MCF 10A (cell line): ENCODE measurements around the gene CPSF4L. TPM values are rescaled to one million over a fixed set of nuclear protein-coding genes. Genes with fewer than 3 reads are reported as not detected.

ENCODE experiments used
- BruUV-seq: library from RNA; stranded (reverse); fragments of 400-500 nt; replicated peaks from 2 replicates; lab custom pipeline; 2021; lab: Mats Ljungman, UMichigan
- CTCF ChIA-PET: fragments of 300-600 bp; sonication (Branson Sonifier 250); formaldehyde crosslinking; extraction: SDS; loops from one replicate; lab custom pipeline; 2021; ENCODE audit warnings: antibody characterized with exemption, inconsistent platforms; lab: Yijun Ruan, JAX
- POLR2A ChIA-PET: fragments of 300-600, 350-650 bp; sonication (Branson Sonifier 250); formaldehyde crosslinking; extraction: SDS; loops from one replicate; lab custom pipeline; 2020; ENCODE audit warnings: antibody characterized with exemption, inconsistent platforms; lab: Yijun Ruan, JAX
- DNase-seq: peaks from one replicate; pipeline ENCODE4 v3.0.0-alpha.2; 2018; ENCODE audit not compliant: unreplicated experiment
- H3K27ac Mint-ChIP-seq: one replicate; pipeline ENCODE4 v1.8.0; 2022; ENCODE audit warnings: mild to moderate bottlenecking, low read depth, mixed read lengths; ENCODE audit not compliant: unreplicated experiment
- H3K27me3 Mint-ChIP-seq: one replicate; pipeline ENCODE4 v1.8.0; 2022; ENCODE audit warnings: mixed read lengths; ENCODE audit not compliant: insufficient read depth, unreplicated experiment
- H3K36me3 Mint-ChIP-seq: one replicate; pipeline ENCODE4 v1.8.0; 2022; ENCODE audit warnings: mild to moderate bottlenecking, moderate library complexity, mixed read lengths; ENCODE audit not compliant: insufficient read depth, unreplicated experiment
- H3K4me1 Mint-ChIP-seq: one replicate; pipeline ENCODE4 v1.8.0; 2022; ENCODE audit warnings: mixed read lengths; ENCODE audit not compliant: insufficient read depth, unreplicated experiment
- H3K4me3 Mint-ChIP-seq: one replicate; pipeline ENCODE4 v1.8.0; 2022; ENCODE audit warnings: mild to moderate bottlenecking, moderate library complexity, mixed read lengths; ENCODE audit not compliant: unreplicated experiment
- H3K9me3 Mint-ChIP-seq: one replicate; pipeline ENCODE4 v1.8.0; 2022; ENCODE audit warnings: mixed read lengths; ENCODE audit not compliant: unreplicated experiment
- intact Hi-C: fragments of 100-400 bp; cut with micrococcal nuclease; formaldehyde crosslinking; loops from 2 replicates; pipeline ENCODE4 v1.14.1; 2022
- total RNA-seq: library from RNA; stranded (reverse); gene quantifications from 2 replicates; pipeline ENCODE4 v1.2.3, GENCODE V29; 2022
- TF ChIP-seq, protein P1 (sequence below): fragments of 200-600 bp; IDR thresholded peaks from one replicate; pipeline ENCODE4 v1.8.0; 2022; ENCODE audit warnings: antibody characterized with exemption, mild to moderate bottlenecking; ENCODE audit not compliant: unreplicated experiment

Gene CPSF4L
- total RNA-seq, 1 experiment from 2014 or later = not detected

DNA sequence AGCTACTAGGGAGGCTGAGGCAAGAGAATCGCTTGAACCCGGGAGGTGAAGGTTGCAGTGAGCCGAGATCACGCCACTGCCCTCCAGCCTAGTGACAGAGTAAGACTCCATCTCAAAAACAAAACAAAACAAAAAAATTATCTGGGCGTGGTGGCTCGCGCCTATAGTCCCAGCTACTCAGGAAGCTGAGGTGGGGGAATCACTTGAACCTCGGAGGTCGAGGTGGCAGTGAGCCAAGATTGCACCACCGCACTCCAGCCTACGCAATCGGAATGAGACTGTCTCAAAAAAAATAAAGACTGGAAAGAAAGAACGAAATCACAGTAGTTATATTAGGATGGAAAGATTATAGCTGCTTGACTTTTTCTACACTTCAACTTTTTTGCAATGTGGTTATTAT is 49.9 kb downstream of the CPSF4L start:
- no peak for DNase-seq
- TF ChIP-seq, protein P1, sequence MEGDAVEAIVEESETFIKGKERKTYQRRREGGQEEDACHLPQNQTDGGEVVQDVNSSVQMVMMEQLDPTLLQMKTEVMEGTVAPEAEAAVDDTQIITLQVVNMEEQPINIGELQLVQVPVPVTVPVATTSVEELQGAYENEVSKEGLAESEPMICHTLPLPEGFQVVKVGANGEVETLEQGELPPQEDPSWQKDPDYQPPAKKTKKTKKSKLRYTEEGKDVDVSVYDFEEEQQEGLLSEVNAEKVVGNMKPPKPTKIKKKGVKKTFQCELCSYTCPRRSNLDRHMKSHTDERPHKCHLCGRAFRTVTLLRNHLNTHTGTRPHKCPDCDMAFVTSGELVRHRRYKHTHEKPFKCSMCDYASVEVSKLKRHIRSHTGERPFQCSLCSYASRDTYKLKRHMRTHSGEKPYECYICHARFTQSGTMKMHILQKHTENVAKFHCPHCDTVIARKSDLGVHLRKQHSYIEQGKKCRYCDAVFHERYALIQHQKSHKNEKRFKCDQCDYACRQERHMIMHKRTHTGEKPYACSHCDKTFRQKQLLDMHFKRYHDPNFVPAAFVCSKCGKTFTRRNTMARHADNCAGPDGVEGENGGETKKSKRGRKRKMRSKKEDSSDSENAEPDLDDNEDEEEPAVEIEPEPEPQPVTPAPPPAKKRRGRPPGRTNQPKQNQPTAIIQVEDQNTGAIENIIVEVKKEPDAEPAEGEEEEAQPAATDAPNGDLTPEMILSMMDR = no peak
- peaks cover 63% of the 10 kb centered on the region for H3K36me3 Mint-ChIP-seq
- H3K4me1 Mint-ChIP-seq = peaks cover 13% of the 10 kb centered on the region
- H3K9me3 Mint-ChIP-seq = no peaks in the 10 kb centered on the region
- no peak overlapping the region for H3K27ac Mint-ChIP-seq
- no TSS peak for BruUV-seq
- H3K4me3 Mint-ChIP-seq = no peak overlapping the region
- POLR2A ChIA-PET = interaction anchor here (1.9 kb wide), 1 partner anchor 20 kb away, joined by 10 read pairs; a partner anchor contains a TSS
- H3K27me3 Mint-ChIP-seq = no peaks in the 10 kb centered on the region
- intact Hi-C loops = no loop called here
- CTCF ChIA-PET = interaction anchor here (0.7 kb wide), 1 partner anchor 15 kb away, joined by 4 read pairs; no protein-coding TSS in a partner anchor

DNA sequence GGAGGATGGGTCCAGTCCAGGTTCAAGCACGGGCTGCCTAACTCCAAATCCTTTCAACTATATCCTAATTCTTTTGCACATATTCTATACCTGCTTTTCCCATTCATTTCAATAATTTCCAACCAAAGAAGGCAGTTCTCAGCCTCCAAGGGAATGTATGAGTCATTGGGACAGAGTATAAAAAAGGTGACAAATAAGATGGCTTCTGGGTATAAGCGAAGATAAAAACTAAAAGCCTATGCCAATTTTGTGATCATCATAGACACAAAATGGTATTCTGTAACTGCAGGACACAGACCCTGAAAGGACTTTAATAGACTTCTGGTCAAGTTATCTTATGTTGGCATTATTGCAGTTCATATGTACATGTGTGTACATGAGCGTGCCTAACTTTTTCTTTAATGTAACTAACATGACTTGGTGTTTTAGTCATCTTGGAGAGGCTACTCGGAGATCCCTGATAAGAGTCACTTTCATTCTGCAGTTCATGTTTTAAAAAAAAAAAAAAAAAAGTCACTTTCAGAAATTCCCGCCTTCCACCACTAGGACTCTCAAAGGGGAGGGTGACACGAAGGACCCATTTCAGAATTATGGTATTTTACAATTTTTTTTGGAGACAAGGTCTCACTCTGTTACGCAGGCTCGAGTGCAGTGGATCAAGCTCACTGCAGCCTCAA is 51.5 kb downstream of the CPSF4L start:
- H3K27ac Mint-ChIP-seq = no peak overlapping the region
- H3K4me3 Mint-ChIP-seq = no peak overlapping the region
- peaks cover 67% of the 10 kb centered on the region for H3K36me3 Mint-ChIP-seq
- H3K4me1 Mint-ChIP-seq = no peaks in the 10 kb centered on the region
- no peak for DNase-seq
- TF ChIP-seq, protein P1 = no peak
- ChIA-PET POLR2A (interaction anchor here (0.9 to 2.7 kb wide), 2 partner anchors 19 to 22 kb away, joined by 3 to 9 read pairs; a partner anchor contains a TSS), CTCF (interaction anchor here (0.6 to 1.2 kb wide), 6 partner anchors 10 to 1250 kb away, joined by 3 to 4 read pairs (median 3); no protein-coding TSS in a partner anchor)
- no TSS peak for BruUV-seq
- H3K9me3 Mint-ChIP-seq = no peaks in the 10 kb centered on the region
- intact Hi-C loops = no loop called here
- H3K27me3 Mint-ChIP-seq = no peaks in the 10 kb centered on the region

DNA sequence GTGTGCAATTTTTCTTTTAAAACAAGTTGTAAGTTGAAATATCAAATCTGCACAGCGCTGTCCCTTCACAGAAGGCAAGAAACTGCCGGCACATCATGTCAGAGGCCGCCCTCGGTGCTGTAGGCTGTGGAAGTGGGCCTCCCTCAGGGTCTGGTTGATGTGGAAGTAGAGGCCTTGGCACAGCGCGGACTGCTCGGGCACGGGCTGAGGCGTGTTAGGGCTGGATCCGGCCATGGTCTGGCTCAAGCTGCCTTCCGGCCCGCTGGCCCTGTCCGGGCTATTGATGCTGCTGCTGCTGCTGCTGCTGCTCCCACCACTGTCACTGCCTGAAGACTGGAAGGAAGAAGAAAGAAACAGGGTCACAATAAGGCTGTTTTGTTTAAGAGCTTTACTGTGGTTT is 52.2 kb downstream of the CPSF4L start:
- no TSS peak for BruUV-seq
- ChIA-PET CTCF (interaction anchor here (0.6 kb wide), 1 partner anchor 19 kb away, joined by 3 read pairs; no protein-coding TSS in a partner anchor), POLR2A (interaction anchor here (0.9 to 2.7 kb wide), 2 partner anchors 20 to 23 kb away, joined by 3 to 9 read pairs; a partner anchor contains a TSS)
- intact Hi-C loops = no loop called here
- H3K27ac Mint-ChIP-seq = no peak overlapping the region
- TF ChIP-seq, protein P1 = no peak
- no peak overlapping the region for H3K4me3 Mint-ChIP-seq
- DNase-seq = no peak
- H3K27me3 Mint-ChIP-seq = no peaks in the 10 kb centered on the region
- peaks cover 74% of the 10 kb centered on the region for H3K36me3 Mint-ChIP-seq
- no peaks in the 10 kb centered on the region for H3K4me1 Mint-ChIP-seq
- no peaks in the 10 kb centered on the region for H3K9me3 Mint-ChIP-seq

DNA sequence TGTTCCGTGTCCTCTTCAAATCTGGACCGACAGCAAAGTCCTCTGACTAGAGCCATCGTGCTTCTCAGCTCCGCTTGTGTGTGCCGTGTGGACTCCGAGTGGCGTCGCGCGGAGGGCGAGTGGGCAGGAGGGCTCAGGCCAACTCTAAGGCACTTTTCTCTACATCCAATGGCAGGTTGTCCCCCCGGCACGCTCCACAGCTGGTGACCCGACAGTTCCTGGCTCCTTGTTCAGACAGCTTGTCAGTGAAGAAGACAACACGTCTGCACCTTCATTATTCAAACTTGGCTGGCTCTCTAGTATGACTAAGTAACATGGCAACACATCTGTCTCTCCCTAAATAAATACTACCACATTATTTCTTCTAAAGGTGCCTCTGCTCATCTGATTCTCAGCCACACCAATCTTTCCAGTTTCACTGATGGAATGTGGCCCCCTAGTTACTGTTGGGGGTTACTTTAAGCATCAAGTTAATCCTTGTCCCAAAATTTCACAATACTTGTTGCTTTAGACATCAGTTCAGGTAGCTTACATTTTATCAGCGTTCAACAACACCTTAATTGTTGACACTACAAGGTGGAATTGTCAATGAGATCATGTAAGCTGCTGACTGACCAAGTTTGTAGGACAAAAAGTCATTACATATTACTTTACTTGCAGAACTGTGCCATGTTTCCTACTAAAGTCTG is 53.4 kb downstream of the CPSF4L start:
- ChIA-PET CTCF (interaction anchor here (0.7 to 2.6 kb wide), 5 partner anchors 8 to 649 kb away, joined by 3 to 12 read pairs (median 3); no protein-coding TSS in a partner anchor), POLR2A (interaction anchor here (1.0 to 2.7 kb wide), 2 partner anchors 14 to 21 kb away, joined by 5 to 9 read pairs; no protein-coding TSS in a partner anchor)
- TF ChIP-seq, protein P1 = no peak

More for the DNA sequence above, 53.4 kb downstream of the CPSF4L start:
- Mint-ChIP-seq H3K4me1 (no peaks in the 10 kb centered on the region), H3K27me3 (no peaks in the 10 kb centered on the region), H3K27ac (no peak overlapping the region), H3K36me3 (peaks cover 85% of the 10 kb centered on the region), H3K9me3 (no peaks in the 10 kb centered on the region), H3K4me3 (no peak overlapping the region)
- BruUV-seq = no TSS peak
- intact Hi-C loops = no loop called here
- no peak for DNase-seq
